H1 (cell line): ENCODE results near the gene ZFAND2B. TPM values are rescaled to one million over a fixed set of nuclear protein-coding genes. Genes with fewer than 3 reads are reported as not detected.

Experiments used
- EZH2 ChIP-seq: fragments of 200-600 bp; sonication (generic); IDR thresholded peaks from 2 replicates; pipeline ENCODE4 v1.7.1; 2012; ENCODE audit warnings: low read depth, mild to moderate bottlenecking, moderate library complexity, low read length, inconsistent platforms; ENCODE audit not compliant: severe bottlenecking
- polyA plus RNA-seq, 7 experiments: library from polyadenylated mRNA; depleted of rRNA in 3 of 7; stranded (reverse) in 5 of 7; unstranded in 2 of 7; fragments of >200 nt in 5 of 7; fragments of 200-250 nt in 2 of 7; gene quantifications; 1 replicate in 5 of 7; 2 replicates in 1 of 7; 4 replicates in 1 of 7; pipeline versions ENCODE4 v1.2.1 to v1.2.3, GENCODE V29; 2011 to 2013; ENCODE audit warnings: missing spikeins in 2 of 7, mixed read lengths in 2 of 7
- total RNA-seq: library from RNA; stranded (reverse); fragmentation: NEBNext Ultra II Directional; extraction: Animal tissue kit (Norgen Biotek cat#: 25700); gene quantifications from 2 replicates; pipeline ENCODE4 v1.2.1, GENCODE V29; 2021
- TF ChIP-seq, protein P1 (sequence below): fragments of 300-600 bp; sonication (generic); IDR thresholded peaks from 2 replicates; pipeline ENCODE4 v1.7.1; 2012; ENCODE audit warnings: low read length, moderate library complexity, mild to moderate bottlenecking, inconsistent platforms; ENCODE audit not compliant: insufficient replicate concordance

Gene ZFAND2B
- total and polyA plus RNA-seq, 2 of the 8 experiments (the other 6 are each of a cell fraction or from before 2014, with no cell fraction given), result 16.0 to 17.9 TPM

DNA sequence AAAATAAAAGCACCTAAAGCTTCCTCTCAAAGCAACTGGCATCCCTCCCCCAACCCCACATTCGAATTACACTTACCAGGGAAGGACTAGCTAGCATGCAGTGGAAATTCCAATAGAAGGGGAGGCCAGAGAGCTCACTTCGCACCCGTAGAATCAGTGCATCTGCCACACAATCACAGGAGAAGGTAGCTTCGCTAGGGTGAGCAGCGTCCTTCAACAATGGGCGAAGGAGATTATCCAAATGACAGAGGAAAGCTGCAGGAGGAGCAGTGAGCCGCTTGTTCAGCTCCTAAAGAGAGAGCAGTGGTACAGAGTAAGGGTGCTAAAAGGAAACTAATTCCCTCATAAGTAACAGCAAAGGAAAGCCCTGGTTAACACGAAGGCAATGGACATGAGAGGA lies 49.2 kb upstream of the ZFAND2B start (continued):
- TF ChIP-seq, protein P1, sequence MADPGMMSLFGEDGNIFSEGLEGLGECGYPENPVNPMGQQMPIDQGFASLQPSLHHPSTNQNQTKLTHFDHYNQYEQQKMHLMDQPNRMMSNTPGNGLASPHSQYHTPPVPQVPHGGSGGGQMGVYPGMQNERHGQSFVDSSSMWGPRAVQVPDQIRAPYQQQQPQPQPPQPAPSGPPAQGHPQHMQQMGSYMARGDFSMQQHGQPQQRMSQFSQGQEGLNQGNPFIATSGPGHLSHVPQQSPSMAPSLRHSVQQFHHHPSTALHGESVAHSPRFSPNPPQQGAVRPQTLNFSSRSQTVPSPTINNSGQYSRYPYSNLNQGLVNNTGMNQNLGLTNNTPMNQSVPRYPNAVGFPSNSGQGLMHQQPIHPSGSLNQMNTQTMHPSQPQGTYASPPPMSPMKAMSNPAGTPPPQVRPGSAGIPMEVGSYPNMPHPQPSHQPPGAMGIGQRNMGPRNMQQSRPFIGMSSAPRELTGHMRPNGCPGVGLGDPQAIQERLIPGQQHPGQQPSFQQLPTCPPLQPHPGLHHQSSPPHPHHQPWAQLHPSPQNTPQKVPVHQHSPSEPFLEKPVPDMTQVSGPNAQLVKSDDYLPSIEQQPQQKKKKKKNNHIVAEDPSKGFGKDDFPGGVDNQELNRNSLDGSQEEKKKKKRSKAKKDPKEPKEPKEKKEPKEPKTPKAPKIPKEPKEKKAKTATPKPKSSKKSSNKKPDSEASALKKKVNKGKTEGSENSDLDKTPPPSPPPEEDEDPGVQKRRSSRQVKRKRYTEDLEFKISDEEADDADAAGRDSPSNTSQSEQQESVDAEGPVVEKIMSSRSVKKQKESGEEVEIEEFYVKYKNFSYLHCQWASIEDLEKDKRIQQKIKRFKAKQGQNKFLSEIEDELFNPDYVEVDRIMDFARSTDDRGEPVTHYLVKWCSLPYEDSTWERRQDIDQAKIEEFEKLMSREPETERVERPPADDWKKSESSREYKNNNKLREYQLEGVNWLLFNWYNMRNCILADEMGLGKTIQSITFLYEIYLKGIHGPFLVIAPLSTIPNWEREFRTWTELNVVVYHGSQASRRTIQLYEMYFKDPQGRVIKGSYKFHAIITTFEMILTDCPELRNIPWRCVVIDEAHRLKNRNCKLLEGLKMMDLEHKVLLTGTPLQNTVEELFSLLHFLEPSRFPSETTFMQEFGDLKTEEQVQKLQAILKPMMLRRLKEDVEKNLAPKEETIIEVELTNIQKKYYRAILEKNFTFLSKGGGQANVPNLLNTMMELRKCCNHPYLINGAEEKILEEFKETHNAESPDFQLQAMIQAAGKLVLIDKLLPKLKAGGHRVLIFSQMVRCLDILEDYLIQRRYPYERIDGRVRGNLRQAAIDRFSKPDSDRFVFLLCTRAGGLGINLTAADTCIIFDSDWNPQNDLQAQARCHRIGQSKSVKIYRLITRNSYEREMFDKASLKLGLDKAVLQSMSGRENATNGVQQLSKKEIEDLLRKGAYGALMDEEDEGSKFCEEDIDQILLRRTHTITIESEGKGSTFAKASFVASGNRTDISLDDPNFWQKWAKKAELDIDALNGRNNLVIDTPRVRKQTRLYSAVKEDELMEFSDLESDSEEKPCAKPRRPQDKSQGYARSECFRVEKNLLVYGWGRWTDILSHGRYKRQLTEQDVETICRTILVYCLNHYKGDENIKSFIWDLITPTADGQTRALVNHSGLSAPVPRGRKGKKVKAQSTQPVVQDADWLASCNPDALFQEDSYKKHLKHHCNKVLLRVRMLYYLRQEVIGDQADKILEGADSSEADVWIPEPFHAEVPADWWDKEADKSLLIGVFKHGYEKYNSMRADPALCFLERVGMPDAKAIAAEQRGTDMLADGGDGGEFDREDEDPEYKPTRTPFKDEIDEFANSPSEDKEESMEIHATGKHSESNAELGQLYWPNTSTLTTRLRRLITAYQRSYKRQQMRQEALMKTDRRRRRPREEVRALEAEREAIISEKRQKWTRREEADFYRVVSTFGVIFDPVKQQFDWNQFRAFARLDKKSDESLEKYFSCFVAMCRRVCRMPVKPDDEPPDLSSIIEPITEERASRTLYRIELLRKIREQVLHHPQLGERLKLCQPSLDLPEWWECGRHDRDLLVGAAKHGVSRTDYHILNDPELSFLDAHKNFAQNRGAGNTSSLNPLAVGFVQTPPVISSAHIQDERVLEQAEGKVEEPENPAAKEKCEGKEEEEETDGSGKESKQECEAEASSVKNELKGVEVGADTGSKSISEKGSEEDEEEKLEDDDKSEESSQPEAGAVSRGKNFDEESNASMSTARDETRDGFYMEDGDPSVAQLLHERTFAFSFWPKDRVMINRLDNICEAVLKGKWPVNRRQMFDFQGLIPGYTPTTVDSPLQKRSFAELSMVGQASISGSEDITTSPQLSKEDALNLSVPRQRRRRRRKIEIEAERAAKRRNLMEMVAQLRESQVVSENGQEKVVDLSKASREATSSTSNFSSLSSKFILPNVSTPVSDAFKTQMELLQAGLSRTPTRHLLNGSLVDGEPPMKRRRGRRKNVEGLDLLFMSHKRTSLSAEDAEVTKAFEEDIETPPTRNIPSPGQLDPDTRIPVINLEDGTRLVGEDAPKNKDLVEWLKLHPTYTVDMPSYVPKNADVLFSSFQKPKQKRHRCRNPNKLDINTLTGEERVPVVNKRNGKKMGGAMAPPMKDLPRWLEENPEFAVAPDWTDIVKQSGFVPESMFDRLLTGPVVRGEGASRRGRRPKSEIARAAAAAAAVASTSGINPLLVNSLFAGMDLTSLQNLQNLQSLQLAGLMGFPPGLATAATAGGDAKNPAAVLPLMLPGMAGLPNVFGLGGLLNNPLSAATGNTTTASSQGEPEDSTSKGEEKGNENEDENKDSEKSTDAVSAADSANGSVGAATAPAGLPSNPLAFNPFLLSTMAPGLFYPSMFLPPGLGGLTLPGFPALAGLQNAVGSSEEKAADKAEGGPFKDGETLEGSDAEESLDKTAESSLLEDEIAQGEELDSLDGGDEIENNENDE, result no peak
- TF ChIP-seq EZH2, result no peak
